Bronchial epithelial cell (primary cell): Measurements from ENCODE around the gene VPS29. TPM values are rescaled to one million over a fixed set of nuclear protein-coding genes. Genes with fewer than 3 reads are reported as not detected.
"Not testable (repeated sequence)": the region's sequence is repeated elsewhere in the genome, so short reads cannot be mapped to it uniquely, and the experiment has no call there.

Experiments used
- DNase-seq: peaks from one replicate; pipeline ENCODE4 v3.0.0-alpha.2; 2010; ENCODE audit warnings: low read depth
- FAIRE-seq: peaks from 2 replicates; lab custom pipeline; 2011; peaks lifted over from hg19 to GRCh38; lab: Jason Lieb, UNC
- H3K27me3 ChIP-seq: 2 replicates; pipeline ENCODE4 v1.5.1; 2011; ENCODE audit warnings: low read length; ENCODE audit not compliant: control insufficient read depth, insufficient read depth
- H3K36me3 ChIP-seq: 2 replicates; pipeline ENCODE4 v1.5.1; 2011; ENCODE audit warnings: low read length; ENCODE audit not compliant: control insufficient read depth, insufficient read depth
- H3K4me3 ChIP-seq: 2 replicates; pipeline ENCODE4 v1.5.1; 2011; ENCODE audit warnings: mild to moderate bottlenecking, low read depth, low read length, control low read depth
- CTCF ChIP-seq: IDR thresholded peaks from 2 replicates; pipeline ENCODE4 v1.5.1; 2011; ENCODE audit warnings: mild to moderate bottlenecking, moderate library complexity, low read length, control low read depth, inconsistent platforms; ENCODE audit not compliant: insufficient read depth, severe bottlenecking
- total RNA-seq: library from RNA; depleted of rRNA; stranded (reverse); fragments of >200 nt; gene quantifications from 2 replicates; pipeline ENCODE4 v1.2.1, GENCODE V29; 2014

Gene VPS29
- total RNA-seq, 1 donor from 2014 or later: 55.3 TPM

- TF ChIP-seq CTCF: no peak
- no peak overlapping the region for H3K4me3 ChIP-seq
- FAIRE-seq (no peak), DNase-seq (peak; percentile 88)
- no peaks in the 10 kb centered on the region for H3K27me3 ChIP-seq
- peaks cover 1% of the 10 kb centered on the region for H3K36me3 ChIP-seq
These were observed 44.4 kb upstream of the VPS29 start for GRCh38 chr12:110546339-110546738.

- no peaks in the 10 kb centered on the region for H3K27me3 ChIP-seq
- TF ChIP-seq CTCF: no peak
- DNase-seq: no peak
- H3K36me3 ChIP-seq: peaks cover 1% of the 10 kb centered on the region
- no peak for FAIRE-seq
- no peak overlapping the region for H3K4me3 ChIP-seq
These were observed 43.9 kb upstream of the VPS29 start for GRCh38 chr12:110545812-110546211.

GRCh38 chr12:110545259-110545658, 43.3 kb upstream of the VPS29 start:
- peak; percentile 99 for DNase-seq
- H3K36me3 ChIP-seq, H3K27me3 ChIP-seq, H3K4me3 ChIP-seq: not testable (repeated sequence)
- FAIRE-seq: peak; percentile 28

- no peak for TF ChIP-seq CTCF
- FAIRE-seq (no peak), DNase-seq (no peak)
- Histone ChIP-seq H3K27me3 (no peaks in the 10 kb centered on the region), H3K4me3 (no peak overlapping the region), H3K36me3 (peaks cover 1% of the 10 kb centered on the region)
These were observed 42.1 kb upstream of the VPS29 start for GRCh38 chr12:110543965-110544364.

GRCh38 chr12:110543252-110543959, 41.5 kb upstream of the VPS29 start:
- no peak for FAIRE-seq
- no peak overlapping the region for H3K4me3 ChIP-seq
- peak; percentile 92 for DNase-seq
- H3K27me3 ChIP-seq: no peaks in the 10 kb centered on the region
- peaks cover 2% of the 10 kb centered on the region for H3K36me3 ChIP-seq
- no peak for TF ChIP-seq CTCF

- no peak for TF ChIP-seq CTCF
- Histone ChIP-seq H3K27me3 (no peaks in the 10 kb centered on the region), H3K36me3 (peaks cover 7% of the 10 kb centered on the region), H3K4me3 (no peak overlapping the region)
- DNase-seq (no peak), FAIRE-seq (no peak)
These were observed 38.1 kb upstream of the VPS29 start for GRCh38 chr12:110540048-110540447.
